Measurements from ENCODE around the gene AGPAT1. TPM values are rescaled to one million over a fixed set of nuclear protein-coding genes. Genes with fewer than 3 reads are reported as not detected.

AGPAT1 gene
- polyA plus RNA-seq, 1 of the 3 experiments (the other 2 are of a cell fraction) = 118 TPM

GRCh38 chr6:32149932-32150870, 25.7 kb downstream of the AGPAT1 start (continued):
- TF ChIP-seq ZBTB33 (IDR thresholded peaks at IDR 0.05; ENCODE audit: borderline replicate concordance, low read depth) (no peak), POLR2AphosphoS5 (IDR thresholded peaks at IDR 0.05; ENCODE audit: low read depth, low read length) (no peak), EZH2phosphoT487 (IDR thresholded peaks at IDR 0.05; ENCODE audit: borderline replicate concordance, low read depth) (no peak), USF2 (IDR thresholded peaks at IDR 0.05; ENCODE audit: borderline replicate concordance, low read depth, low read length) (no peak), NFIC (IDR thresholded peaks at IDR 0.05; ENCODE audit: borderline replicate concordance) (no peak), SMC3 (IDR thresholded peaks at IDR 0.05; ENCODE audit: low read depth, low read length) (no peak)

GRCh38 chr6:32149092-32149755, 26.7 kb downstream of the AGPAT1 start:
- Histone ChIP-seq H4K20me1 (ENCODE audit: insufficient read depth) (no peaks in the 10 kb centered on the region), H3K36me3 (replicated peaks in 1 of 2; ENCODE audit: control insufficient read depth in 1 of 2, insufficient read depth in 2 of 2, low read length in 1 of 2) (no peaks in the 10 kb centered on the region), H3K9me2 (no peaks in the 10 kb centered on the region), H3F3A (replicated peaks; ENCODE audit: insufficient read depth) (peaks cover 4% of the 10 kb centered on the region), H2AFZ (ENCODE audit: low read depth) (no peak overlapping the region), H3K9ac (no peak overlapping the region), H3K79me2 (ENCODE audit: insufficient read depth) (peaks cover 1% of the 10 kb centered on the region; the same call in 1 of the 2 replicates), H3K27me3 (ENCODE audit: insufficient read depth) (no peaks in the 10 kb centered on the region), H3K9me3 (no peaks in the 10 kb centered on the region), H3K4me1 (ENCODE audit: control insufficient read depth in 1 of 2, insufficient read depth in 2 of 2, low read depth in 1 of 2, low read length in 1 of 2) (peaks cover 13 to 21% of the 10 kb centered on the region in 2 experiments; a peak in 3 of 4 replicates), H3K27ac (ENCODE audit: low read depth in 2 of 2, low read length in 1 of 2) (no peak overlapping the region), H3K4me2 (no peak overlapping the region), H3K4me3 (ENCODE audit: low read depth in 2 of 2, low read length in 1 of 2) (no peak overlapping the region)
- WGBS (ENCODE audit: low lambda C conversion rate) = 90% methylated on average over 41 of the region's 47 CpGs
- TF ChIP-seq RAD21 (IDR thresholded peaks at IDR 0.05; ENCODE audit: low read length) (no peak), NFIC (IDR thresholded peaks at IDR 0.05; ENCODE audit: borderline replicate concordance) (no peak), MEF2A (IDR thresholded peaks at IDR 0.05; ENCODE audit: borderline replicate concordance, low read depth) (no peak), SMC3 (IDR thresholded peaks at IDR 0.05; ENCODE audit: low read depth, low read length) (no peak), RFX5 (IDR thresholded peaks at IDR 0.05; ENCODE audit: low read length) (no peak), TAF1 (IDR thresholded peaks at IDR 0.05; ENCODE audit: borderline replicate concordance, low read depth, low read length) (no peak), FOSL2 (IDR thresholded peaks at IDR 0.05; ENCODE audit: borderline replicate concordance, low read depth) (no peak), JUND (IDR thresholded peaks at IDR 0.05) (no peak), EP300 (IDR thresholded peaks at IDR 0.05; ENCODE audit: borderline replicate concordance in 1 of 2, low read depth in 1 of 2, low read length in 1 of 2) (no peak), FOXM1 (IDR thresholded peaks at IDR 0.05; ENCODE audit: low read depth) (no peak), POLR2AphosphoS5 (IDR thresholded peaks at IDR 0.05; ENCODE audit: low read depth, low read length) (no peak), USF2 (IDR thresholded peaks at IDR 0.05; ENCODE audit: borderline replicate concordance, low read depth, low read length) (no peak), TCF12 (IDR thresholded peaks at IDR 0.05) (no peak), EZH2phosphoT487 (IDR thresholded peaks at IDR 0.05; ENCODE audit: borderline replicate concordance, low read depth) (no peak), GABPA (IDR thresholded peaks at IDR 0.05; ENCODE audit: low read depth) (no peak)
- POLR2A ChIA-PET = no interaction called here
- CTCF ChIA-PET = interaction anchor here (0.6 kb wide), 1 partner anchor 59 kb away, joined by 3 read pairs; no protein-coding TSS in a partner anchor
- no peak for DNase-seq

All from SK-N-SH (cell line).